ENCODE data around the gene UMAD1.
A peak's percentile ranks its signal among the peaks of the same experiment; 100 is the strongest.
"Not testable (repeated sequence)": the region's sequence is repeated elsewhere in the genome, so short reads cannot be mapped to it uniquely, and the experiment has no call there.

The UMAD1 gene

GRCh38 chr7:7812112-7812511 is 171.6 kb downstream of the UMAD1 start:
- no peak for TF ChIP-seq CTCF (conservative IDR thresholded peaks at IDR 0.05; ENCODE audit: control insufficient read depth, insufficient read depth, low read depth, low read length)
- H3K4me3 ChIP-seq (ENCODE audit: control insufficient read depth, low read depth, low read length): no peak overlapping the region
- peak; percentile 18 for DNase-seq (ENCODE audit: low read depth)

- DNase-seq (ENCODE audit: low read depth): no peak
- H3K4me3 ChIP-seq (ENCODE audit: control insufficient read depth, low read depth, low read length): no peak overlapping the region
- TF ChIP-seq CTCF (conservative IDR thresholded peaks at IDR 0.05; ENCODE audit: control insufficient read depth, insufficient read depth, low read depth, low read length): no peak
These were observed 174.8 kb downstream of the UMAD1 start for GRCh38 chr7:7815395-7815794.

- no peak overlapping the region for H3K4me3 ChIP-seq (ENCODE audit: control insufficient read depth, low read depth, low read length)
- DNase-seq (ENCODE audit: low read depth): no peak
- no peak for TF ChIP-seq CTCF (conservative IDR thresholded peaks at IDR 0.05; ENCODE audit: control insufficient read depth, insufficient read depth, low read depth, low read length)
These were observed 175.5 kb downstream of the UMAD1 start for GRCh38 chr7:7816084-7816483.

GRCh38 chr7:7816816-7817536 is 176.4 kb downstream of the UMAD1 start:
- no peak for DNase-seq (ENCODE audit: low read depth)
- no peak overlapping the region for H3K4me3 ChIP-seq (ENCODE audit: control insufficient read depth, low read depth, low read length)
- TF ChIP-seq CTCF (conservative IDR thresholded peaks at IDR 0.05; ENCODE audit: control insufficient read depth, insufficient read depth, low read depth, low read length): no peak

GRCh38 chr7:7817748-7818147 is 177.2 kb downstream of the UMAD1 start:
- TF ChIP-seq CTCF (conservative IDR thresholded peaks at IDR 0.05; ENCODE audit: control insufficient read depth, insufficient read depth, low read depth, low read length): no peak
- no peak overlapping the region for H3K4me3 ChIP-seq (ENCODE audit: control insufficient read depth, low read depth, low read length)
- DNase-seq (ENCODE audit: low read depth): no peak

GRCh38 chr7:7818179-7818578 is 177.6 kb downstream of the UMAD1 start:
- DNase-seq (ENCODE audit: low read depth): not testable (repeated sequence)

GRCh38 chr7:7819442-7820247 is 179.1 kb downstream of the UMAD1 start:
- no peak for TF ChIP-seq CTCF (conservative IDR thresholded peaks at IDR 0.05; ENCODE audit: control insufficient read depth, insufficient read depth, low read depth, low read length)
- H3K4me3 ChIP-seq (ENCODE audit: control insufficient read depth, low read depth, low read length): no peak overlapping the region
- DNase-seq (ENCODE audit: low read depth): no peak

More at GRCh38 chr7:7818179-7818578, 177.6 kb downstream of the UMAD1 start:
- H3K4me3 ChIP-seq (ENCODE audit: control insufficient read depth, low read depth, low read length): not testable (repeated sequence)

Measured in fibroblast of mammary gland (primary cell).